ENCODE results near the gene CBARP. TPM values are rescaled to one million over a fixed set of nuclear protein-coding genes. Genes with fewer than 3 reads are reported as not detected.

Gene CBARP
- total and polyA plus RNA-seq, 9 of the 15 experiments (the other 6 are each of a cell fraction or from before 2014, with no cell fraction given) = 0.03 to 8.9 (median 1.2) TPM; not detected in 1

DNA sequence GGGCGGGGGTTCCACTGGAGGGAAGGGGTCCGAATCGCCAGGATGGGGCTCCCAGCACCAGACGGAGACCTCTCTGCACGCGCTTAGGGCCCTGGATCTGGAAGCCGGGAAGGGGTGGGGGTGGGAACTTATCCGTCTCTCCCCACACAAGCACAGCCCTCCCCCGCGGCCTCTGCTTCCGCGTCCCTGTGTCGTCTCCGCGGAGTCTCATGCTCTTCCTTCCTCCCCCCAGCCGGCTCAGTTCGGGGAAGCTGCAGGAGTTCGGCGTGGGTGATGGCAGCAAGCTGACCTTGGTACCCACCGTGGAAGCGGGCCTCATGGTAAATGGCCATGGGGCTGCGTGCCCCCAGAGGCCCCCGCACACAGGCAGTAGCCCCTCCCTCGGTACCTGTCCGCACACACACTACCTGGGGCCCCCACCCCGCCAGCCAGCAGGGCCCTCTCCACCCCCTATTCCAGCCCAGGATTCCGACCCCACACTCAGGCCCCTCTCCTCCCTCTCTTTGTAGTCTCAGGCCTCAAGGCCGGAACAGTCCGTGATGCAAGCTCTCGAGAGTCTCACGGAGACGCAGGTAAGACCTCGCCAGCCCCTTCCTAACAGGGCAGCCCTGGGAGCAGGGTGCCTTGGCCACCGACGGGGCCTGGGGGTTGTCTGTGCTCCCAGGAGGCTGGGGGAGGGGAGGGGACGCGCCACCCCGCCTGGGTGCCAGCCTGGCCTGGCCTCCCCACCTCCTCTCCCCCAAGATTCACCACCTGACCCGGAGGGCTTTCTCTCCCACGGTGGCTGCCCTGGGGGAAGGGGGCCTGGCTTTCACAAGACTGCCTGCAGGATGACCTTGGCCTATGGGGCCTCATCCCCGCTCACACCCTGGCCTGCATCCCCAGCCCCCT, 13.8 kb upstream of the CBARP start (continued):
- no peak for TF ChIP-seq RBBP5 (IDR thresholded peaks at IDR 0.05; ENCODE audit: borderline replicate concordance, insufficient read depth, low read length, poor library complexity, severe bottlenecking)
- TF ChIP-seq CTBP1 (IDR thresholded peaks at IDR 0.05; ENCODE audit: borderline replicate concordance) = no peak
- TF ChIP-seq SMAD4 (CRISPR knock-in tag; conservative IDR thresholded peaks at IDR 0.05) = peak; percentile 78
- TF ChIP-seq ETV5 (CRISPR knock-in tag; IDR thresholded peaks at IDR 0.05; ENCODE audit: low read depth) = 0 out of 2 replicates have a peak, but pooled peaks have one; percentile 46
- TF ChIP-seq, protein P1, sequence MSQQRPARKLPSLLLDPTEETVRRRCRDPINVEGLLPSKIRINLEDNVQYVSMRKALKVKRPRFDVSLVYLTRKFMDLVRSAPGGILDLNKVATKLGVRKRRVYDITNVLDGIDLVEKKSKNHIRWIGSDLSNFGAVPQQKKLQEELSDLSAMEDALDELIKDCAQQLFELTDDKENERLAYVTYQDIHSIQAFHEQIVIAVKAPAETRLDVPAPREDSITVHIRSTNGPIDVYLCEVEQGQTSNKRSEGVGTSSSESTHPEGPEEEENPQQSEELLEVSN (IDR thresholded peaks at IDR 0.05; ENCODE audit: borderline replicate concordance in 1 of 2, extremely low read depth in 1 of 2, insufficient read depth in 1 of 2, insufficient read length in 1 of 2, low read depth in 1 of 2, low read length in 1 of 2, poor library complexity in 1 of 2, severe bottlenecking in 1 of 2) = peak; percentile 43 to 72
- TF ChIP-seq JUND (IDR thresholded peaks at IDR 0.05; ENCODE audit: borderline replicate concordance, low read depth, low read length) = peak; percentile 63
- peak; percentile 28; the same call in 1 of the 3 replicates for TF ChIP-seq JUND (tag; IDR thresholded peaks at IDR 0.05; ENCODE audit: borderline replicate concordance, low read depth, low read length)
- TF ChIP-seq SOX6 (IDR thresholded peaks at IDR 0.05) = peak; percentile 37; the same call in 1 of the 2 replicates
- peak; percentile 68 for TF ChIP-seq SAP30 (IDR thresholded peaks at IDR 0.05; ENCODE audit: borderline replicate concordance, insufficient read depth, low read depth, low read length, poor library complexity, severe bottlenecking)
- TF ChIP-seq KDM2B (CRISPR knock-in tag; IDR thresholded peaks at IDR 0.05) = 0 out of 2 replicates have a peak, but pooled peaks have one; percentile 38
- TF ChIP-seq, protein P2, sequence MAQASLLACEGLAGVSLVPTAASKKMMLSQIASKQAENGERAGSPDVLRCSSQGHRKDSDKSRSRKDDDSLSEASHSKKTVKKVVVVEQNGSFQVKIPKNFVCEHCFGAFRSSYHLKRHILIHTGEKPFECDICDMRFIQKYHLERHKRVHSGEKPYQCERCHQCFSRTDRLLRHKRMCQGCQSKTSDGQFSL (CRISPR knock-in tag; IDR thresholded peaks at IDR 0.05) = peak; percentile 13; the same call in 1 of the 2 replicates
- TF ChIP-seq, protein P2 (tag; IDR thresholded peaks at IDR 0.05) = no peak
- peak; percentile 65 for TF ChIP-seq ELF1 (tag; IDR thresholded peaks at IDR 0.05)
- no peak for TF ChIP-seq ZBTB8A (IDR thresholded peaks at IDR 0.05; ENCODE audit: partially characterized antibody)
- 0 out of 2 replicates have a peak, but pooled peaks have one; percentile 55 for TF ChIP-seq HIVEP1 (CRISPR knock-in tag; IDR thresholded peaks at IDR 0.05)
- TF ChIP-seq ETV1 (tag; conservative IDR thresholded peaks at IDR 0.05; ENCODE audit: low read depth) = peak; percentile 45; the same call in 1 of the 2 replicates
- TF ChIP-seq PTTG1 (tag; IDR thresholded peaks at IDR 0.05; ENCODE audit: low read depth) = no peak
- TF ChIP-seq ZNF785 (CRISPR knock-in tag; IDR thresholded peaks at IDR 0.05) = no peak
- TF ChIP-seq, protein P3, sequence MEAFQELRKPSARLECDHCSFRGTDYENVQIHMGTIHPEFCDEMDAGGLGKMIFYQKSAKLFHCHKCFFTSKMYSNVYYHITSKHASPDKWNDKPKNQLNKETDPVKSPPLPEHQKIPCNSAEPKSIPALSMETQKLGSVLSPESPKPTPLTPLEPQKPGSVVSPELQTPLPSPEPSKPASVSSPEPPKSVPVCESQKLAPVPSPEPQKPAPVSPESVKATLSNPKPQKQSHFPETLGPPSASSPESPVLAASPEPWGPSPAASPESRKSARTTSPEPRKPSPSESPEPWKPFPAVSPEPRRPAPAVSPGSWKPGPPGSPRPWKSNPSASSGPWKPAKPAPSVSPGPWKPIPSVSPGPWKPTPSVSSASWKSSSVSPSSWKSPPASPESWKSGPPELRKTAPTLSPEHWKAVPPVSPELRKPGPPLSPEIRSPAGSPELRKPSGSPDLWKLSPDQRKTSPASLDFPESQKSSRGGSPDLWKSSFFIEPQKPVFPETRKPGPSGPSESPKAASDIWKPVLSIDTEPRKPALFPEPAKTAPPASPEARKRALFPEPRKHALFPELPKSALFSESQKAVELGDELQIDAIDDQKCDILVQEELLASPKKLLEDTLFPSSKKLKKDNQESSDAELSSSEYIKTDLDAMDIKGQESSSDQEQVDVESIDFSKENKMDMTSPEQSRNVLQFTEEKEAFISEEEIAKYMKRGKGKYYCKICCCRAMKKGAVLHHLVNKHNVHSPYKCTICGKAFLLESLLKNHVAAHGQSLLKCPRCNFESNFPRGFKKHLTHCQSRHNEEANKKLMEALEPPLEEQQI (IDR thresholded peaks at IDR 0.05) = no peak
- peak; percentile 8; the same call in 1 of the 2 replicates for TF ChIP-seq GABPA (tag; conservative IDR thresholded peaks at IDR 0.05; ENCODE audit: low read depth)

All from K562 (cell line).